Spleen (tissue), 7 donors: Measurements from ENCODE around the gene NMNAT3.

Source experiments
- CTCF ChIP-seq, 11 experiments: fragments of 200-600 bp in 7 of 11; fragments of 450-650 bp in 4 of 11; sonication (generic) in 4 of 11; IDR thresholded peaks in 8 of 11; conservative IDR thresholded peaks in 3 of 11; 1 replicate in 7 of 11; 2 replicates in 4 of 11; pipeline versions ENCODE4 v1.4.0 to v1.8.0; 2016 to 2021; ENCODE audit warnings: antibody characterized with exemption in 11 of 11, inconsistent platforms in 4 of 11, mild to moderate bottlenecking in 1 of 11
- POLR2A ChIP-seq, 3 donors: fragments of 450-650 bp; IDR thresholded peaks; one replicate each; pipeline ENCODE4 v1.5.1; 2017; ENCODE audit warnings: antibody characterized with exemption in 3 of 3, mild to moderate bottlenecking in 1 of 3
- POLR2AphosphoS5 ChIP-seq, 3 donors: sonication (generic); formaldehyde crosslinking; IDR thresholded peaks; one replicate each; pipeline ENCODE4 v1.5.1; 2017; ENCODE audit warnings: antibody characterized with exemption in 3 of 3
- donor health status: DM: no; HTN: no; CAD: no; lungs with moderate emphysema.
- donor health status: DM: no; HTN: no; CAD: no.
- donor health status: DM: no; HTN: no; CAD: no.

- TF ChIP-seq CTCF (IDR thresholded peaks at IDR 0.05 in 8 of 11, conservative IDR thresholded peaks at IDR 0.05 in 3 of 11), result no peak
- TF ChIP-seq POLR2AphosphoS5 (IDR thresholded peaks at IDR 0.05), result no peak
- no peak for TF ChIP-seq POLR2A (IDR thresholded peaks at IDR 0.05)
Observed at GRCh38 chr3:139611528-139611927, 66.2 kb downstream of the NMNAT3 start.
